UCSD-AML1 (cell line): Measurements from ENCODE around the gene ZNF595.
"Not testable (repeated sequence)": the region's sequence is repeated elsewhere in the genome, so short reads cannot be mapped to it uniquely, and the experiment has no call there.

Experiments used
- DNase-seq: peaks from one replicate; lab custom pipeline; 2025; ENCODE audit not compliant: unreplicated experiment; lab: John Stamatoyannopoulos, UW

Gene ZNF595

GRCh38 chr4:52804-53479, at the start of gene ZNF595:
Gene ZNF595, plus strand, starts transcription at chr4:53321. Its CDS starts 168 bp downstream, at chr4:53489.
- DNase-seq = not testable (repeated sequence)

GRCh38 chr4:9937-10870, 42.9 kb upstream of the ZNF595 start:
- DNase-seq = not testable (repeated sequence)

DNA sequence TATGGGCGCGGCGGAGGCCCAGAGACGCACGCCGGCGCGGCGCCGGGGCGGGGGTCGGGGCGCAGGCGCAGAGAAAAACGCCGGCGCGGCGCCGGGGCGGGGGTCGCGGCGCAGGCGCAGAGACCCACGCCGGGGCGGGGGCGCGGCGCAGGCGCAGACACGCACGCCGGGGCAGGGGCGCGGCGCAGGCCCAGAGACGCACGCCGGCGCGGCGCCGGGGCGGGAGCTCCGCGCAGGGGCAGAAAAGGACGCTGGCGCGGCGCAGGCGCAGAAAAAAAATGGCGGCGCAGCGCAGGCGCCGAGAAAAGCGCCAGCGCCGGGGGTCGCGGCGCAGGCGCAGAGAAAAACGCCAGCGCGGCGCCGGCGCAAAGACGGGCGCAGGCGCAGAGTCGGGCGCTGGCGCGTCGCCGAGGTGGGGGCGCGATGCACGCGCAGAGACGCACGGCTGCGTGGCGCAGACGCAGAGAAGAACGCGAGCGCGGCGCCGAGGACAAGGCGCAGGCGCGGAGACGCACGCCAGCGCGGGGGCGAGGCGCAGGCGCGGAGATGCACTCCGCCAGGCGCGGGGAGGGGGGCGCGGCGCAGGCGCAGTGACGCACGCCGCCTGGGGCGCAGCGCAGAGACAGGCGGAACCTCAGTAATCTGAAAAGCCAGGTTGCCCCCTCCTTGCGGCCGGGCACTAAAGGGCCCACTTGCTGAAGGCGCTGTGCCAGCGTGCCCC, 41.9 kb upstream of the ZNF595 start:
- DNase-seq = not testable (repeated sequence)

DNA sequence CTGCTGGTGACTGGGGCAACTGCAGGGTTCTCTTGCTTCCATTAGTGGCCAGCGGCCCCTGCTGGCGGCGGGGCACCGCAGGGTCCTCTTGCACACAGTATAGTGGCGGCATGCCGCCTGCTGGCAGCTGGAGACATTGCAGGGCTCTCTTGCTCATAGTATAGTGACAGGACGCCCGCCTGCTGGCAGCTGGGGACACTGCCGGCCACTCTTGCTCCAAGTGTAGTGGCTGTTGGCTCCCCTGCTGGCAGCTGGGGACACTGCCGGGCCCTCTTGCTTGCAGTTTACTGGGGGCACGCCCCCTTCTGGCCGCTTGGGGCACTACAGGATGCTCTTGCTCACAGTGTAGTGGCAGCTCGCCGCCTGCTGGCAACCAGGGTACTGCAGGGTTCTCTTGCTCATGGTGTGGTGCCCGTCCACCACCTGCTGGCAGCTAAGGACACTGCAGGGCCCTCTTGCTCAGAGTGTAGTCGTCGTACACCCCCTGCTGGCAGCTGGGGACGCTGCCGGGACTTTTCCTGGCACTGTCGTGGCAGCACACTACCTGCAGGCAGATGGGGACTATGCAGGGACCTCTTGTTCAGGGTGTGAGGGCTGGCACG, 41.2 kb upstream of the ZNF595 start:
- DNase-seq = not testable (repeated sequence)

GRCh38 chr4:18128-18527, 35.0 kb upstream of the ZNF595 start:
- DNase-seq = not testable (repeated sequence)

DNA sequence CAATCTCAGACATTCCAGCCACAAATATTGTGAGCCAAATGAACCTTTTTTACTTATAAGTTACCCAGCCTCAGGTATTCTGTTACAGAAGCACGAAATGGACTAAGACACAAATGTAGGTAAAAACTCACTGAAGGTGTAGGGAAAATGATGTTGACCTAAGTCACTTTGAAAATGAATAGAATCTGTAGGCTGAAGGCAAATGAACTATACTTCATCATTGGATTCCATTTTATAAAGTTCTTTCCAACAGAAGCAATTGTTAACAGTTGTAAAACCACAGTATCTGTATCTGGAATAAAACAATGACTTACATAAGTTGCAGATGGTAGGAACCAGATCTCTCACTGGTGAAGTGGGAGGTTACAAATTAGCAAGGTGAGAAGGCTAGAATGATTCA, 34.5 kb upstream of the ZNF595 start:
- not testable (repeated sequence) for DNase-seq

DNA sequence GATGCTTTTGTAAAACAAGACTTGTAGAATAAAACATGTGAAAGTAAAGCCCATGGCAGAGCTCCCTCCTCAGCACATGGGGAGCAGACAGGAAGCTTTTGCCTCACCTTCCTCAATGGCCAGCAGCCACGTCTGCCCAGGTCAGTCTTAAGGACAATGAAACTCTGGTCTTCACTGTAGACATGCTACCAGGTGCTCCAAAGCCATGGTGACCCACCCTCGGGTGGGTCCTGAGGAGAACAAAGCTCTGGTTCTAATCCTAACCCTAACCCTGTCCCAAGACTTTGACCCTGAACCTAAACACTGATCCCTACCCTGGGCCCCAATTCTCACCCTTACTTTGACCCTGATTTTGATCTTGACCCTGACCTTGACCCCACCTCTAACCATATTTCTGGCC, 30.2 kb upstream of the ZNF595 start:
- DNase-seq = not testable (repeated sequence)

GRCh38 chr4:24359-24758, 28.8 kb upstream of the ZNF595 start:
- not testable (repeated sequence) for DNase-seq

DNA sequence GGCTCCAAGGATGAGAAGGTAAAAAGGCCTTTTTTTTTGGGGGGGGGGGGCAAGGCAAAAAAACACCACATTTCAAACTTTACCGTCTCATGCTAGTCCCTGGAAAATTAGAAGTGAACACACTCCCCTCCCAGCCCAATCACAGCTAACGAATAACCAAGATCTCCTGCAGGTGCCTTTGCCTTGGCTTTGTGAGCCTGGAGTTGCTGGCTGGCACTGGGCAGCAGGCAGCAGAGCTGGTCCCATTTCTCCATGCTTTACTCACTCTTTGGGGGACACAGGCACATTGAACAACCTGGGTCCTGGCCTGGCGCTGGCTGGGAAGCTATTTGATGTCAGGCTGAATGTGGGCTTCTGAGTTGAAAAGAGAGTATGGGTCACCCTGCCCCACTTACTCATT, 25.6 kb upstream of the ZNF595 start:
- not testable (repeated sequence) for DNase-seq

- not testable (repeated sequence) for DNase-seq
Observed at GRCh38 chr4:28767-29542, 24.2 kb upstream of the ZNF595 start.

DNA sequence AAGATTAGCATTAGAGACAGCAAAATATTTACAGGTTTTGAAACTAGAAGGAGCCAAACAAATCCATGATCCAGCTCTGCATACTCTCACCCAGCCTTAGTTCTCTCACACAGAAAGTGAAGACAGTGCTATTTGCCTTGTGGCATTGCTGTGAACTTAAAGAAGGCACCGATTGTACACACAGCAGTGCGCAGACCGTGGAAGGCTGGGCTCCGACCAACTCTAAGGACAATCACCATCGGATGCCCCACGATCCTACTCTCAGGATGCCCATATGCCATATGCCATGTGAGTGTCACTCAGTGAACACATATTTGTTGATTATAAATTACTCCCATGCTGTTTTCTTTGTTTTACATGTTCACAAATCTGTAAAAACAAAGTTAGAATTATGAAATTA, 19.8 kb upstream of the ZNF595 start:
- not testable (repeated sequence) for DNase-seq

DNA sequence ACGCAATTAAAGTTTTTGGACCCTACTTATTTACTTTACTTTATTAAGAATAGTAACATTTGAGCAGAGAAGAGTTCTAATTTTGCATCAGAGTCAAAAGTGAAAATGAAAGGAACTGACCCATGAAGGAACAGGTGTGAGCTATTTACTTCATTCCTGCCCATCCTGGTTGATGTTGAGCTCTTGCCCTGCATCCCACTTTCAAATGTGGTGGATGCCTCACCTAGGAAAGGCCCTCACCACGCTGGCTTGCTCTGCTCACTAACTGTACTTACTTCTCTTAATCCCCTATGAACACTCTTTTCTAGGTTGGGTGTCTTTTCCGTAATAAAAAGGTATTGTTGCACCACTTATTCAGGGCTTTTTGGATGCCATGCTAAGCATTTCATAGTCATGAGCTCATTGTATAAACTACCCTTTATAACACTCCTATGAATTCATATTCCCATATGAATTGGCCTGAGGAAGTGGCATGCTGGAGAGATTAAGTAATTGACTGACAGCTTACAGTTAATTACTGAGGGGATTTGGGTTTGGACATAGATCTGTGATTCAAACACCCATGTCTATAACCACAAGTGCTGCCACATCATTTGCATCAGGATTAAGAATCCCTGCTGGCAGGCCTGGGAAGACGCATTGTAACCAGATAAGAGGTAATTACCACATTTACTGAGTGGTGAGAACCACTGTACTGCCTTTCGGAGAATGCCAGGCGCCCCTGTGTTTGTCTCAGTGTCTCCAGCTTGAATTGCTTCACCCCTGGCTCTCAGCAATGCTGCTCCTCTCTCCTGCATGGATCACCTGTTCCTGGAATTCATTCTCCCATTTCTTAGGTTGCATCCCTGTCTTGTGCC, 16.3 kb upstream of the ZNF595 start:
- DNase-seq = not testable (repeated sequence)

DNA sequence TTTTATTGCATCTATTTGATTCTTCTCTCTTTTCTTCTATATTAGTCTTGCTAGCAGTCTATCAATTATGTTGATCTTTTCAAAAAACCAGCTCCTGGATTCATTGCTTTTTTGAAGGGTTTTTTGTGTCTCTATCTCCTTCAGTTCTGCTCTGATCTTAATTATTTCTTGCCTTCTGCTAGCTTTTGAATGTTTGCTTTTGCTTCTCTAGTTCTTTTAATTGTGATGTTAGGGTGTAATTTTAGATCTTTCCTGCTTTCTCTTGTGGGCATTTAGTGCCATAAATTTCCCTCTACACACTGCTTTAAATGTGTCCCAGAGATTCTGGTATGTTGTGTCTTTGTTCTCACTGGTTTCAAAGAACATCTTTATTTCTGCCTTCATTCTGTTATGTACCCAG, 14.9 kb upstream of the ZNF595 start:
- DNase-seq = not testable (repeated sequence)

- DNase-seq = not testable (repeated sequence)
Observed at GRCh38 chr4:43375-43774, 9.7 kb upstream of the ZNF595 start.

DNA sequence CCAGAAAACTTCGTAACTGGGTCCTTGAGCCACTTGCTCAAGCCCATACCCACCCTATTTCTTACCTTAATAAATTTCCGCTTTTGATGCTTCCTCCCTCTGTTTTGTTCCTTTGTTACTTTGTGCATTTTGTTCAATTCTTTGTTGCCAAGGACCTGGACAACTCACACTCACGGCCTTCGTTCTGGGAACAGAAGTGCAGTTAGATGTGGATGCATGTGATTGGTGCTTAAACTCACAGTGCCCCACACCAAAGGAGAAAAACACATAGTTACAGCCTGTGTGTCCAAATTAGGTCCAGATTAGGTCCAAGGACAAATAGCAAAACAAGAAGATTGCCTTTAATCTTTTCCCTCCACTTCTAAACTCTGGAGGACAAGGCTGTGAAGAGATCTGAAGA, 1.9 kb upstream of the ZNF595 start:
- not testable (repeated sequence) for DNase-seq

DNA sequence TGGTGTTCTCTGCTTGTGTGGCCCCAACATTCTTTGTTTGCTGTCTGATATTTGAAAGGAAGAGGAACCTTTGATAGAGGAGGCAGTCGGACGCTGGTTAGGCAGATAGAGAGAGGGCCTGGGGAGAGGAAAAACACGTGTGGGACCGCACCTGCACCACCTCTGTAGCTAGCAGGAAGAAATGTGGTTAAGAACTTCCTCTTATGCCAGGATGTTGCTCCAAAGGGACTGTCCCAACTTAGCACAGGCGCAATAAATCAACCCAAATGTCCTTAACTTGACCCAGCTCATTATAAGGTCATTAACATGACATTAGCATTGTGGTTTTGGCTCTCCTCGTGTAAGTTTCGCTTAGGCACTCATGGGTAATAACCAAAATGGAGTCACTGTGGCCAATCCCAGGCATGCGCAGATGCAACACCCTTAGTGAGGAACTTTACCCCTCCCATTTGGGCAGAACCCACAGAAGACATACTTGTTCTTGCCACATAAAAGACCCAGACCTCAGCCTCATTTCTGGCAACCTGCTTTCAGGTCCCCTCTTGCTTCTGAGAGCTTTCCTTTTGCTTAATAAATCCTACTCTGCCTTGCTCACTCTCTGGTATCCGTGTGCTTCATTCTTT, 1.4 kb upstream of the ZNF595 start:
- DNase-seq = not testable (repeated sequence)

DNA sequence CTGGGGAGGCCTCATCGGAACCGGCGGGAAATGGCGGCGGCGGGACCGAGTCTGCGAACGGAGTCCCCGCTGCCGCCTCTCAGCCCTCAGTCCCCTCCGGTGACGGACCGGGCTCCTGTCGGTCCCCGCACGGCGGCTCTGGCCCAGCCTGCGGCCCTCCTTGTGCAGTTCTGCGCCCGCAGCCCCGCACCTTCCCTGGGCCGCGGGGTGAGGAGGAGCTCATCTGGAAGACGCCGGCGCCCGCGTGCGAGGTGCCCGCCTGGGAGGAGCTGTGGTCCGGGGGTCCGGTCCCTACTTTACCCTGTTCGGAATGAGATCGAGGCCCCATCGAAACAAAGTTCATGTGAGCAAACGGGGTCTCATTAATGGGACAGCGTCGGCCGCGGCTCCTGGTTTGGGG, 400 bp downstream of the ZNF595 start:
- DNase-seq = not testable (repeated sequence)

DNA sequence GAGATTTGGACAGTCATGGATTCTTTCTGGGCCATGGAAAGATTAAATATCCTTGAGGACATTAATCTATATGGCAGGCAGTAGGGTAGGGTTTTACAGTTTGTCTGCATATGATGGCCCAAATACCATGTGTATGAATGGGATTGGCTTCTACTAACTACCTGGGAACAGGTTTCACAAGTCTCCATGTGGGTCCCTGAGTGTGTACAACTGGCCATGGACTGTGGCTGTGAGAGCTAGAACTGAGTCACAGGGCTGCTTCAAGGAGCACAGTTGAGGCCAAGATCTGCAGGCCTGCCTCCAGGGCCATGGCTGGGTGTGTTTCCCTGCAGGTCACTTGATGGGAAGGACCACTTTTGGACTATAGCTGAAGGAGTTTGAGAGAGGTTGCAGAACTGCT, 11.6 kb downstream of the ZNF595 start:
- DNase-seq = not testable (repeated sequence)

GRCh38 chr4:71830-72229, 18.7 kb downstream of the ZNF595 start:
- DNase-seq = no peak
